Right hindlimb (tissue), 1 donor: ENCODE data around the gene NME1.

Experiments used
- DNase-seq: peaks from one replicate; pipeline ENCODE4 v3.0.0-alpha.2; 2018

Gene NME1

DNA sequence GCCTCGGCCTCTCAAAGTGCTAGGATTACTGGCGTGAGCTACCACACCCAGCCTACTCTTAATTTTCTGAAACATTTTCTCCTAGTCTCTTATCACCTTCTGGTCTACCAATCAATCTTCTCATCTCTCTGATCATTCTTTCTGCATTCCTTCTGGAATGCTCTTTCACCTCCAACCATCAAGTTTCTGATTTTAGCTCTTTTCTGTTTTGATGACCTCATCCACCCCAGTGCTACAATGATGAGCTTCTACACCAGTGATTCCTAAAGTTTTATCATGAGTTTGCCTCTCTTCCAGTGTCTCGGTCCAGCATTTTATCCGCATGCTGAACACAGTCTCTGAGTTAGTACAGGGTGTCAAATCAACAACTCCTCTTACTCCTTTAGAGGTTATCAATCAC is 44.4 kb downstream of the NME1 start:
- no peak for DNase-seq

GRCh38 chr17:51200295-51200694 is 46.9 kb downstream of the NME1 start:
- DNase-seq = no peak

- DNase-seq = no peak
Observed at GRCh38 chr17:51200846-51201245, 47.5 kb downstream of the NME1 start.

DNA sequence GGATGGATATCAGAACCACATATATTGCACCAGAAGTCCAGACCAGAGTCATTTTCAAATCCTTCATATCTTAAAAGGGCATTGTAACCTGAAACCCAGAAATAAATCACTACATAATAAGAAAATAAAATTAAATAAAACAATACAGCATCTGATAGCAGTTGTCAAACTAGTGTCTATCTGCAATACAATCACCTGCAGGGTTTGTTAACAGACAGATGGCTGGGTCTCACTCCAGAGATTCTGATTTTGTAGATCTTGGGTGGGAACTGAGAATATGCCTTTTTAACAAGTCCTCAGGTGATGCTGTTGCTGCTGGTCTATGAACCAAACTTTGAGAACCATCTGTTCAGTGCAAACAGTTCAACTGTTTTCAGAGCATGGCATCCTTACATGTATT is 50.5 kb downstream of the NME1 start:
- DNase-seq = no peak
